GM21447 (cell line): ENCODE results near the gene CALCOCO1.

Experiments used
- ATAC-seq: cut with Tn5 transposase; IDR thresholded peaks from one replicate; pipeline ENCODE4 v1.9.1; 2021; ENCODE audit not compliant: unreplicated experiment

Gene CALCOCO1

GRCh38 chr12:53752621-53753020 is 25.4 kb upstream of the CALCOCO1 start:
- ATAC-seq, result no peak

- ATAC-seq, result no peak
These were observed 24.9 kb upstream of the CALCOCO1 start for GRCh38 chr12:53752192-53752601.

GRCh38 chr12:53751336-53752191 is 24.3 kb upstream of the CALCOCO1 start, which contains the start of gene CISTR:
Gene CISTR (minus strand): TSS chr12:53751979.
- no peak for ATAC-seq

- no peak for ATAC-seq
These were observed 23.6 kb upstream of the CALCOCO1 start for GRCh38 chr12:53750812-53751335.

GRCh38 chr12:53749986-53750811 is 22.9 kb upstream of the CALCOCO1 start:
- no peak for ATAC-seq

- no peak for ATAC-seq
These were observed 21.0 kb upstream of the CALCOCO1 start for GRCh38 chr12:53748072-53748840.

GRCh38 chr12:53747095-53747494 is 19.8 kb upstream of the CALCOCO1 start:
- no peak for ATAC-seq

GRCh38 chr12:53746592-53747092 is 19.4 kb upstream of the CALCOCO1 start:
- peak; percentile 49 for ATAC-seq

- no peak for ATAC-seq
These were observed 17.5 kb upstream of the CALCOCO1 start for GRCh38 chr12:53744751-53745150.

GRCh38 chr12:53744130-53744441 is 16.8 kb upstream of the CALCOCO1 start:
- no peak for ATAC-seq

GRCh38 chr12:53743266-53744129 is 16.2 kb upstream of the CALCOCO1 start:
- no peak for ATAC-seq

GRCh38 chr12:53740130-53740491 is 12.9 kb upstream of the CALCOCO1 start:
- no peak for ATAC-seq

- ATAC-seq, result no peak
These were observed 12.2 kb upstream of the CALCOCO1 start for GRCh38 chr12:53739214-53740129.

- no peak for ATAC-seq
These were observed 11.4 kb upstream of the CALCOCO1 start for GRCh38 chr12:53738406-53739213.

- no peak for ATAC-seq
These were observed 10.7 kb upstream of the CALCOCO1 start for GRCh38 chr12:53737951-53738405.

- no peak for ATAC-seq
These were observed 10.0 kb upstream of the CALCOCO1 start for GRCh38 chr12:53737093-53737808.

GRCh38 chr12:53736592-53736991 is 9.3 kb upstream of the CALCOCO1 start:
- ATAC-seq, result no peak
